Measurements from ENCODE around the gene IFNL1.
"Not testable (repeated sequence)": the region's sequence is repeated elsewhere in the genome, so short reads cannot be mapped to it uniquely, and the experiment has no call there.

Gene IFNL1

GRCh38 chr19:39270036-39270871 is 26.0 kb upstream of the IFNL1 start:
- DNase-seq = no peak

DNA sequence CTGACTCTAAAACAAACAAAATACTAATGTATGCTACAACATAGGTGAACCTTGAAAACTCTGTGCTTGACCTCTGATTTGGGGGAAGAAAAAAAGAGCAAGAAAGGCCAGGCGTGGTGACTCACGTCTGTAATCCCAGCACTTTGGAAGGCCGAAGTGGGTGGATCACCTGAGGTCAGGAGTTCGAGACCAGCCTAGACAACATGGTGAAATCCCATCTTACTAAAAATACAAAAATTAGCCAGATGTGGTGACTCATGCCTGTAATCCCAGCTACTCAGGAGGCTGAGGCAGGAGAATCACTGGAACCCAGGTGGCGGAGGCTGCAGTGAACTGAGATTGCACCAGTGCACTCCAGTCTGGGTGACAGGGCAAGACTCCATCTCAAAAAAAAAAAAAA is 22.3 kb upstream of the IFNL1 start:
- DNase-seq = not testable (repeated sequence)

DNA sequence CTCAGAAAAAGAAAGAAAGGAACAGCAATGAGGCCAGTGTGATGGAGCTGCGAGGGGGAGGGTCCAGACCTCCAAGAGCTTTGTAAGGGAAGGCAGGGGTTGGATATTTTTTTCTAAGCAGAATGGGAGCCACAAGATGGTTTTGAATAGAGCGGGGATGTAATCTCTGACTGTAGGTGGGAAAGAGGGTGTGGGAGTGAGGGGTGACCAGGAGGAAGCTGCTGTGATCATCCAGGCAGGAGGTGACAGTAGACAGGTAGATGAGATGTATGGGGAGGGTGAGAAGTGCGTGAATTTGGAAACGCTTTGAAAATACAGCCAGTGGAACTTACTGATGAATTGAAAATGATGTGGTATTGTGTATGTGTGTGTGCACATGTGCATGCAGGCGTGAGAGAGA is 20.6 kb upstream of the IFNL1 start:
- no peak for DNase-seq

DNA sequence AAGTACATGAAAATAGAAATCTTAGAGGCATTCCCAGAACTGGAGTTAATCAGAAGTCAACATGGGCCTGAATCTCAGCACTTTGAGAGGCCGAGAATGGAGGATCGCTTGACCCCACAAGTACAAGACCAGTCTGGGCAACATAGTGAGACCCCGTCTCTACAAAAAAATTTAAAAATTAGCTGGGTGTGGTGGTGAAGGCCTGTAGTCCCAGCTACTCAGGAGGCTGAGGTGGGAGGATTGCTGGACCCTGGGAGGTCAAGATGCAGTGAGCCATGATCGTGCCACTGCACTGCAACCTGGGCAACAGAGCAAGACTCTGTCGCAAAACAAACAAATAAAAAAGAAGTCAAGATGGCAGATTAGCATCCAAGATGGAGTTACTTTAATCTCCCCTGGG is 19.5 kb upstream of the IFNL1 start:
- DNase-seq = no peak

DNA sequence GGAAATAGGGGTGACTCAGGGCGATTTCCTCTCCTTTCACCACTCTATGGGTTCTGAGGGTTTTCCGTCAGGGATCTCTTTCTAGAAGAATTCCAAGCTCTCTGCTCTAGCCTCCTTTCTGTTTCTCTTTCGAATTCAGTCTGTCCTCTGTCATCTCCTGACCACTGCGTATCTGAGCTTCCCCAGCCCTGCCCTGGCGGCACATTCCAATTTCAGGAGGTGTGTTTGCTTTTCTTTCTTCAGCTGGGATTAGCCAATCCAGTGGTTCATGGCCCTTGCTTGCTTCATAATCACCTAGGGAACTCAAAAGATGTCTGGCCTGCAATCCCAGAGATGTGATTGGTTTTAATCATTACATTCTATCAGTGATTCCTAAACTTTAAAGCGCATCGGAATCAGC is 18.6 kb upstream of the IFNL1 start:
- no peak for DNase-seq

DNA sequence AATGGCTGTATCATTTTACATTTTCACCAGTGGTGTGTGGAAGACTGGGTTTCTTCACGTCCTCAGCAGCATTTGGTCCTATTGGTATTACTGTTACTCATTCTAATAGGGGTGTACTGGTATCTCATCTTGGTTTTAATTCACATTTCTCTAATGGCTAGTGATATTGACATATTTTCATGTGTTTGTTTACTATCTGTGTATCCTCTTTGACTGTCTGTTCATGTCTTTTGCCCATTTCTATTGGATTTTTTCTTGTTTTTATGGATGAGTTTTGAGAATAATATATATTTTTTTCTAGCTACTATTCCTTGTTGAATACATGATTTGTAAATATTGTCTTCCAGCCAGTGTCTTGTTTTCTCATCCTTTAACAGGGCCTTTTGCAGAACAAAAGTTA is 14.2 kb upstream of the IFNL1 start:
- no peak for DNase-seq

- DNase-seq = no peak
These were observed 12.2 kb upstream of the IFNL1 start for GRCh38 chr19:39284032-39284431.

DNA sequence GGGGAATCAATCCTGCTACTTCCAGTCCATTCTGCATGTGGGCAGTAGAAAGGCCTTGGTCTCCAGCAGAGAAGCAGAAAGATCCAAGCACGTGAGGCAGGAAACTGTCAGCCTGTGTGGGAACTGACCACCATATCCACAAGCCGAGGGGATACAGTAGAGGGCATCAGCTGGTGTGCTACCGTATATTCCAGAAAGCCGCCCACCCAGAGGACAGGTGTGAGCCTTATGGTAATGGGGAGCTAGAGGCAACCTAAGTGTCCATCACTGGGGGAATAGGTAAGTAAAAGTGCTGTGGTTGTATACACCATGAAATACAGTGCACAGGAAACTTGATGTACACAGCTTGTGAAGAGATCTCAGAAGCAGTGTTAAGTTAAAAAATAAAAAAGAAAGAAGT is 2.8 kb upstream of the IFNL1 start:
- DNase-seq = no peak

- no peak for DNase-seq
These were observed 699 bp downstream of the IFNL1 start for GRCh38 chr19:39296906-39297305.

DNA sequence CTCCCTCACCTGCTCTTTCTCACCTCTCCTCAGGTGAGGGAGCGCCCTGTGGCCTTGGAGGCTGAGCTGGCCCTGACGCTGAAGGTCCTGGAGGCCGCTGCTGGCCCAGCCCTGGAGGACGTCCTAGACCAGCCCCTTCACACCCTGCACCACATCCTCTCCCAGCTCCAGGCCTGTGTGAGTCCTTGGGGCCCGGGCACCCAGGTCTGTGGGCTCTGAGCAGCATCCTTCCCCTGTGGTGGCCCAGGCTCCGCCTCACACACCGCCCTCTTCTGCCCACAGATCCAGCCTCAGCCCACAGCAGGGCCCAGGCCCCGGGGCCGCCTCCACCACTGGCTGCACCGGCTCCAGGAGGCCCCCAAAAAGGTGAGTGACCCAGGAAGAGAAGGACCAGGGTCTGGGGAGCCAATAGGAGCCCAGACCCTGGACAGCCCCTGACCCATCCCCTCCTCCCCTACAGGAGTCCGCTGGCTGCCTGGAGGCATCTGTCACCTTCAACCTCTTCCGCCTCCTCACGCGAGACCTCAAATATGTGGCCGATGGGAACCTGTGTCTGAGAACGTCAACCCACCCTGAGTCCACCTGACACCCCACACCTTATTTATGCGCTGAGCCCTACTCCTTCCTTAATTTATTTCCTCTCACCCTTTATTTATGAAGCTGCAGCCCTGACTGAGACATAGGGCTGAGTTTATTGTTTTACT is 1.9 kb downstream of the IFNL1 start:
- DNase-seq = no peak

- no peak for DNase-seq
These were observed 3.2 kb downstream of the IFNL1 start for GRCh38 chr19:39299404-39299803.

- DNase-seq = no peak
These were observed 3.6 kb downstream of the IFNL1 start for GRCh38 chr19:39299832-39300231.

DNA sequence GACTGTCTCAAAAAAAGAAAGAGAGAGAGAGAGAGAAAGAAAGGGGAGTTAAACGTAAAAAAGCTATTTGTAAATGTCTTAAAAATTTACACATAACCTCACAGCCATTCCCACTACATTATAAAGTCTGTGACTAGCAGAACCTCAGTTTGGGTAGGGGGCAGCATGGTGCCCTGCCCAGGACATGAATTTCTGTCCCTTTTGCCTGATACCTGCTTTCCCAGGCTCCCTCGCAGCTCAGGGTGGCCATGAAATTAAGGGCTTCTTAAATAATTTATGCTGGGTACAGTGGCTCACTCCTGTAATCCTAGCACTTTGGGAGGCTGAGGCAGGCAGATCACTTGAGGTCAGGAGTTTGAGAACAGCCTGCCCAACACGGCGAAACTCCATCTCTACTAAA is 4.8 kb downstream of the IFNL1 start:
- DNase-seq = no peak

DNA sequence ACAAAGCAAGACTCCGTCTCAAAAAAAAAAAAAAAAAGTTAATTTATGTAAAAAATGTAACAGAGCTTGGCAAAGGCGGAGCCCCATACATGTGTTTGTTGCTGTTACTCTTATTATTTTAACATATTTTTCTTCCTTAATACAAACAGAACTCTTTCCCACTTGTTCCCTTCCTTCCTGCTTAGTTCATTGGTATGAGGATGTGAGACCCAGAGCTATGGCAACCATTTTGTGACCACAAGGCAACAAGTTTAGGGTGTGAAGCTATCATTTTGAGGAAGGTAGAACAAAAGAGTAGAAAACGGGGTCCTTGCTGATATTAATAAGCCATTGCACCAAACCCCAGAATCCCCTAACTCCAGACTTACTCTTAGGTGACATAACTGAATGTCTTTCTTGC is 5.4 kb downstream of the IFNL1 start:
- DNase-seq = no peak

- no peak for DNase-seq
These were observed 7.4 kb downstream of the IFNL1 start for GRCh38 chr19:39303373-39304184.

DNA sequence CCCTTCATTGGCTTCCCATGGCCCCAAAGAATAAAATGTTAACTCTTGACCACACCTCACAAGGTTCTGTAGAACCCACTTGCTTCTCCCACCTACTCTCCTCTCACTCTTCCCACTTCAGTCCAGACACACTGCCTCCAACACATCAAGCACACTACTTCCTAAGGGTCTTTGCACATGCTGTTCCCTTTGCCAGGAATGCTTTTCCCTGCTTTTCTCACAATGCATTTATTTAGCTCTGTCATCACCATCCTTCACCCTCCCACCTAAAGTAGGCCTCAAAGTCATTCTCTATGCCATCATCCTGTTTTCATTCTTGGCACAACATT is 7.9 kb downstream of the IFNL1 start:
- DNase-seq = no peak

- DNase-seq = no peak
These were observed 8.7 kb downstream of the IFNL1 start for GRCh38 chr19:39304701-39305571.

- no peak for DNase-seq
These were observed 9.9 kb downstream of the IFNL1 start for GRCh38 chr19:39306075-39306474.

- DNase-seq = no peak
These were observed 11.0 kb downstream of the IFNL1 start for GRCh38 chr19:39307046-39307821.

- DNase-seq = no peak
These were observed 11.8 kb downstream of the IFNL1 start for GRCh38 chr19:39307822-39308530.
